ENCODE data around the gene ARL6IP1.
"Not testable (repeated sequence)": the region's sequence is repeated elsewhere in the genome, so short reads cannot be mapped to it uniquely, and the experiment has no call there.

Gene ARL6IP1

DNA sequence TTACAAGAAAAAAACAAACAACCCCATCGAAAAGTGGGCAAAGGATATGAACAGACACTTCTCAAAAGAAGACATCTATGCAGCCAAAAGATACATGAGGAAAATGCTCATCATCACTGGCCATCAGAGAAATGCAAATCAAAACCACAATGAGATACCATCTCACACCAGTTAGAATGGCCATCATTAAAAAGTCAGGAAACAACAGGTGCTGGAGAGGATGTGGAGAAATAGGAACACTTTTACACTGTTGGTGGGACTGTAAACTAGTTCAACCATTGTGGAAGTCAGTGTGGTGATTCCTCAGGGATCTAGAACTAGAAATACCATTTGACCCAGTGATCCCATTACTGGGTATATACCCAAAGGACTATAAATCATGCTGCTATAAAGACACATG lies 23.7 kb downstream of the ARL6IP1 start:
- H3K27ac ChIP-seq (ENCODE audit: poor library complexity, severe bottlenecking); H3K27me3 ChIP-seq (ENCODE audit: insufficient read depth, poor library complexity, severe bottlenecking); H3K4me1 ChIP-seq (ENCODE audit: insufficient read depth, poor library complexity, severe bottlenecking); H3K4me3 ChIP-seq (ENCODE audit: severe bottlenecking); H3K36me3 ChIP-seq (ENCODE audit: low read depth); H3K9me3 ChIP-seq (ENCODE audit: severe bottlenecking); ATAC-seq (ENCODE audit: low read depth); DNase-seq (ENCODE audit: low spot score): not testable (repeated sequence)

DNA sequence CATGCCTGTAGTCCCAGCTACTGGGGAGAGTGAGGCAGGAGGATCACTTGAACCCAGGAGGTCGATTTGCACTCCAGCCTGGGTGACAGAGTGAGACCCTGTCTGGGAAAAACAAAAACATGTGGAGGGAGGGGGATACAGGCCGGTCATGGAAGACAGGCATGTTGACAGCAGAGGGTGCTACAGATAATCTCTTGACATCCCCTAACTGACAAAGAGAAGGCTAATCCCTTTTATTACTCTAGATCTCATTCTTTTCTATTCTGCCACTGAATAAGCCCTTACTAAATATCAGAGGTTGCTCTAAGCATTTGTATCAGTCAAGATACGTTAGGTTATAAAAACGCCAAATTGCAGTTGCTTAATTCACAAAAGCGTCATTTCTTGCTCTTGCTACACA lies 25.0 kb downstream of the ARL6IP1 start:
- DNase-seq (ENCODE audit: low spot score); ATAC-seq (ENCODE audit: low read depth): not testable (repeated sequence)

DNA sequence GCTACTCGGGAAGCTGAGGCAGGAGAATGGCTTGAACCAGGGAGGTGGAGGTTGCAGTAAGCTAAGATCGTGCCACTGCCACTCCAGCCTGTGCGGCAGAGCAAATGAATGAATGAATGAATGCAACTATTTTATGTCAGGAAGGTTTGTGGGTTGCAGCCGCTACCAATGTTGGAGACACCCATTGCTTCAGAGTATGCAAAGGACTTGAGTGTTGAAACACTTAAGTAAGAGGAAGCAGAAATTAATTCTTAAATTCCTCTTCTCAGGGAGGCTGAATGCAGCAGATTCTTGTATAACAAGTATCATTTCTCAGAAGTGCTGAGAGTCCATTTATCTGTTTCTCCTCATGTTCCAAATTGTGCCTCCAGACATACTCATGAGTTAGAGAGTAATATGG lies 26.7 kb downstream of the ARL6IP1 start:
- H3K36me3 ChIP-seq (ENCODE audit: low read depth); H3K4me1 ChIP-seq (ENCODE audit: insufficient read depth, poor library complexity, severe bottlenecking); ATAC-seq (ENCODE audit: low read depth); DNase-seq (ENCODE audit: low spot score); H3K27me3 ChIP-seq (ENCODE audit: insufficient read depth, poor library complexity, severe bottlenecking); H3K27ac ChIP-seq (ENCODE audit: poor library complexity, severe bottlenecking); H3K4me3 ChIP-seq (ENCODE audit: severe bottlenecking); H3K9me3 ChIP-seq (ENCODE audit: severe bottlenecking): not testable (repeated sequence)

More for the DNA sequence above, 25.0 kb downstream of the ARL6IP1 start:
- not testable (repeated sequence) for H3K27me3 ChIP-seq (ENCODE audit: insufficient read depth, poor library complexity, severe bottlenecking); H3K27ac ChIP-seq (ENCODE audit: poor library complexity, severe bottlenecking); H3K36me3 ChIP-seq (ENCODE audit: low read depth); H3K9me3 ChIP-seq (ENCODE audit: severe bottlenecking); H3K4me3 ChIP-seq (ENCODE audit: severe bottlenecking); H3K4me1 ChIP-seq (ENCODE audit: insufficient read depth, poor library complexity, severe bottlenecking)

DNA sequence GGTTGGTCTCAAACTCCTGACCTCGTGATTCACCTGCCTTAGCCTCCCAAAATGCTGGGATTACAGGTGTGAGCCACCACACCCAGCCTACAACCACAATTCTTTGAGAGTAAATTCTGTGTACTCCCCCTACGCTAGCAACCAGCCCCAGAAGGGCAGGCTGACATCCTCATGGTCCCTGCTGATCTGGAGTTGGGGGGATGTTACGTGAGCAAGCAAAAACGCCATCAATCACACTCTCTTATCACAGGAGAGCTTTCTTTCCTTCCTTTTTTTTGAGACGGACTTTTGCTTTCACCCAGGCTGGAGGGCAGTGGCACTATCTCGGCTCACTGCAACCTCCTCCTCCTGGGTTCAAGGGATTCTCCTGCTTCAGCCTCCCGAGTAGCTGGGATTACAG lies 29.2 kb downstream of the ARL6IP1 start:
- H3K4me3 ChIP-seq (ENCODE audit: severe bottlenecking); H3K9me3 ChIP-seq (ENCODE audit: severe bottlenecking); ATAC-seq (ENCODE audit: low read depth); H3K27me3 ChIP-seq (ENCODE audit: insufficient read depth, poor library complexity, severe bottlenecking); DNase-seq (ENCODE audit: low spot score); H3K36me3 ChIP-seq (ENCODE audit: low read depth); H3K4me1 ChIP-seq (ENCODE audit: insufficient read depth, poor library complexity, severe bottlenecking); H3K27ac ChIP-seq (ENCODE audit: poor library complexity, severe bottlenecking): not testable (repeated sequence)

DNA sequence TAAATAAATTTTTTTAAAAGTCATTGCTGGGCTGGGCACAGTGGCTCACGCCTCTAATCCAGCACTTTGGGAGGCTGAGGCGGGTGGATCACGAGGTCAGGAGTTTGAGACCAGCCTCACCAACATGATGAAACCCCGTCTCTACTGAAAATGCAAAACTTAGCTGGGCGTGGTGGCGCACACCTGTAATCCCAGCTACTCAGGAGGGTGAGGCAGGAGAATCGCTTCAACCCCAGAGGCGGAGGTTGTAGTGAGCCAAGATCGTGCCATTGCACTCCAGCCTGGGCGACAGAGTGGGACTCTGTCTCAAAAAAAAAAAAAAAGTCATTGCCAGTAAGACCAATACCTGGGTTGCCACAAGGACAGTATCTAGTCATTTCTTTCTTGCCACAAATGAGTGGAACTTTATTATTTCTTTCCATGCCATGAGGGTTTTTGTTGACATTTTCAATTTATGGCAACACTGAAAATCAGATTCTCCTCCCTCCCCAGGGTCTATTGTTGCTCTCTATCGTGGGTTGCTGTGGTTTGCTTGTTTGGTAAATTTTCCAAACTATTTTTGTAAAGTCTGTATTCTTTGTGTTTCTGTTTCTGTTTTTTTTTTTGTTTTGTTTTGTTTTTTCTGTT lies 30.9 kb downstream of the ARL6IP1 start:
- not testable (repeated sequence) for H3K36me3 ChIP-seq (ENCODE audit: low read depth); DNase-seq (ENCODE audit: low spot score)

DNA sequence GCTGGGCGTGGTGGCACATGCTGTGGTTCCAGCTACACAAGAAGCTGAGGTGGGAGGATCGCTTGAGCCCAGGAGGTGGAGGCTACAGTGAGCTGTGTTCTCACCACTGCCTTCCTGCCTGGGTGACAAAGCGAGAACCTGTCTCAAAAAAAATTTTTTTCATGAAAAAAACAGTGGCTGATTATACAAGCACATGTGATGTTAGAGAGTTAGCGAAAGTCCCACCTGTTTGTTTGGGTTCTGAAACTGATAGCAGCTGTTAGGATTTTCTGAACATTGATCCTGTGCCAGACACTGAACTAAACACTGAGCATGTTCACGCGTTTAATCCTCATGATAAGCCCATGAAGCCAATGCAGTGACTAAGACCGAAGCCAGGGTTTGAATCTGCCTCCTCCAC lies 34.1 kb downstream of the ARL6IP1 start:
- not testable (repeated sequence) for DNase-seq (ENCODE audit: low spot score); ATAC-seq (ENCODE audit: low read depth); H3K9me3 ChIP-seq (ENCODE audit: severe bottlenecking)

More for the DNA sequence above, 30.9 kb downstream of the ARL6IP1 start:
- H3K9me3 ChIP-seq (ENCODE audit: severe bottlenecking); H3K27ac ChIP-seq (ENCODE audit: poor library complexity, severe bottlenecking); ATAC-seq (ENCODE audit: low read depth); H3K4me3 ChIP-seq (ENCODE audit: severe bottlenecking); H3K4me1 ChIP-seq (ENCODE audit: insufficient read depth, poor library complexity, severe bottlenecking); H3K27me3 ChIP-seq (ENCODE audit: insufficient read depth, poor library complexity, severe bottlenecking): not testable (repeated sequence)

DNA sequence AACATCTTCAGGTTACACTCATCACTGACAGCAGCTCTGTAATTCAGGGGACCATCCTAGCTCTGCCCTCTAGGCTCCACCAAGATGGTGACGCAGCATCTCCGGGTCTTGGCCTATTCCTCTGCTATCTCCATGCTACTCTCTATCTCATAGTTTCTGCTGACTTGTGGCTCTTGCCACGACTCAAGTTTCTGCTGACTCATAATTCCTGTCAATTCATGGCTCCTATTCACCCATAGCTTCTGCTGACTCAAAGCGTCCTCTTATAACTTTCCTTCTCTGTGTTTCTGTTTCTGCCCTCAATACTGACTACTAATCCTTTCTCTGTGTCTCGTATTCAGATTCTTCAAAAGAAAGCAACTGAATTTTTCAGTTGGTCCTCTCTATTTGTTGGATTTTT lies 38.6 kb downstream of the ARL6IP1 start:
- not testable (repeated sequence) for DNase-seq (ENCODE audit: low spot score); H3K4me3 ChIP-seq (ENCODE audit: severe bottlenecking); H3K27ac ChIP-seq (ENCODE audit: poor library complexity, severe bottlenecking); H3K36me3 ChIP-seq (ENCODE audit: low read depth); H3K4me1 ChIP-seq (ENCODE audit: insufficient read depth, poor library complexity, severe bottlenecking); H3K27me3 ChIP-seq (ENCODE audit: insufficient read depth, poor library complexity, severe bottlenecking); H3K9me3 ChIP-seq (ENCODE audit: severe bottlenecking)
- ATAC-seq (ENCODE audit: low read depth) = peak; percentile 31

More for the DNA sequence above, 34.1 kb downstream of the ARL6IP1 start:
- not testable (repeated sequence) for H3K4me1 ChIP-seq (ENCODE audit: insufficient read depth, poor library complexity, severe bottlenecking); H3K36me3 ChIP-seq (ENCODE audit: low read depth); H3K4me3 ChIP-seq (ENCODE audit: severe bottlenecking); H3K27me3 ChIP-seq (ENCODE audit: insufficient read depth, poor library complexity, severe bottlenecking); H3K27ac ChIP-seq (ENCODE audit: poor library complexity, severe bottlenecking)

DNA sequence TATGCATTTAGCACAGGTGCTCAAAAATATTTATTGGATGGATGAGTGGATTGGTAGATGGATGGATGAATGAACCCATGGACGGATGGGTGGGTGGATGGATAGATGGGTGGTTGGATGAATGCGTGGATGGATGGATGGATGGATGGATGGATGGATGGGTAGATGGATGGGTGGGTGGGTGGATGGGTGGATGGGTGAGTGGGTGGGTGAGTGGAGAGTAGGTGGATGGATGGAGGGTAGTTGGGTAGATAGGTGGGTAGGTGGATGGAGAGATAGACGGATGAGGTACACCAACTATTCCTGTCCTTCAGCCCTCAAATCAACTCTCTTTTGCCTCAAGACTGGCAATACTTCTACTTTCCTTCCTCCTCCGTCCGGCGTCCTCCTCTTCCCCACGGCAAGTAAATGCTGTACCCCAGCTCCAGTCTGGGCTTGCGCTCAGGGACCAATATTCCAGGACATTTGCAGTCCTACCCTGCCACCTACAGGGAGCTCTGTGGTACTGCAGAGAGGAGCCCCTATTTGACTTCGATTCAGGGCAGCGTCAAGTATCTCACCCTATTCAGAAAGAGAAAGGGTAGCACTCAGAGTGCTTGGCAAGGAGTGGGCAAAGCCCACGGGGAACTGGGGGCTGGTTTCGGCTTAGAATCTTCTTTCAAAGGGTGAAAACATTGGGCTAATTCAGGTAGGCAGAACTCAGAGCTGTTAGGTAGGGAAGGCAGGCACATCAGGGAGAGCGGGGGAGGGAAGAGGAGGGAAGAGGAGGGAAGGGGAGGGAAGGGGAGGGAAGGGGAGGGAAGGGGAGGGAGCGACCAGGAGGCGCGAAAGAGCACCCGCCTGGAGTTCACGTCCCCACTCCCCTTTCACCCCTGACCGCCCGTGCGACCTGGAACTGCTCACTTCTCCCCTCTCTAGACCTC lies 41.5 kb downstream of the ARL6IP1 start:
- peak; percentile 89 for ATAC-seq (ENCODE audit: low read depth)
- H3K27me3 ChIP-seq (ENCODE audit: insufficient read depth, poor library complexity, severe bottlenecking); H3K4me1 ChIP-seq (ENCODE audit: insufficient read depth, poor library complexity, severe bottlenecking); H3K36me3 ChIP-seq (ENCODE audit: low read depth); H3K4me3 ChIP-seq (ENCODE audit: severe bottlenecking); H3K9me3 ChIP-seq (ENCODE audit: severe bottlenecking); H3K27ac ChIP-seq (ENCODE audit: poor library complexity, severe bottlenecking); DNase-seq (ENCODE audit: low spot score): not testable (repeated sequence)
- TF ChIP-seq, protein P1, sequence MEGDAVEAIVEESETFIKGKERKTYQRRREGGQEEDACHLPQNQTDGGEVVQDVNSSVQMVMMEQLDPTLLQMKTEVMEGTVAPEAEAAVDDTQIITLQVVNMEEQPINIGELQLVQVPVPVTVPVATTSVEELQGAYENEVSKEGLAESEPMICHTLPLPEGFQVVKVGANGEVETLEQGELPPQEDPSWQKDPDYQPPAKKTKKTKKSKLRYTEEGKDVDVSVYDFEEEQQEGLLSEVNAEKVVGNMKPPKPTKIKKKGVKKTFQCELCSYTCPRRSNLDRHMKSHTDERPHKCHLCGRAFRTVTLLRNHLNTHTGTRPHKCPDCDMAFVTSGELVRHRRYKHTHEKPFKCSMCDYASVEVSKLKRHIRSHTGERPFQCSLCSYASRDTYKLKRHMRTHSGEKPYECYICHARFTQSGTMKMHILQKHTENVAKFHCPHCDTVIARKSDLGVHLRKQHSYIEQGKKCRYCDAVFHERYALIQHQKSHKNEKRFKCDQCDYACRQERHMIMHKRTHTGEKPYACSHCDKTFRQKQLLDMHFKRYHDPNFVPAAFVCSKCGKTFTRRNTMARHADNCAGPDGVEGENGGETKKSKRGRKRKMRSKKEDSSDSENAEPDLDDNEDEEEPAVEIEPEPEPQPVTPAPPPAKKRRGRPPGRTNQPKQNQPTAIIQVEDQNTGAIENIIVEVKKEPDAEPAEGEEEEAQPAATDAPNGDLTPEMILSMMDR (IDR thresholded peaks at IDR 0.05; ENCODE audit: poor library complexity, severe bottlenecking) = peak; percentile 36

DNA sequence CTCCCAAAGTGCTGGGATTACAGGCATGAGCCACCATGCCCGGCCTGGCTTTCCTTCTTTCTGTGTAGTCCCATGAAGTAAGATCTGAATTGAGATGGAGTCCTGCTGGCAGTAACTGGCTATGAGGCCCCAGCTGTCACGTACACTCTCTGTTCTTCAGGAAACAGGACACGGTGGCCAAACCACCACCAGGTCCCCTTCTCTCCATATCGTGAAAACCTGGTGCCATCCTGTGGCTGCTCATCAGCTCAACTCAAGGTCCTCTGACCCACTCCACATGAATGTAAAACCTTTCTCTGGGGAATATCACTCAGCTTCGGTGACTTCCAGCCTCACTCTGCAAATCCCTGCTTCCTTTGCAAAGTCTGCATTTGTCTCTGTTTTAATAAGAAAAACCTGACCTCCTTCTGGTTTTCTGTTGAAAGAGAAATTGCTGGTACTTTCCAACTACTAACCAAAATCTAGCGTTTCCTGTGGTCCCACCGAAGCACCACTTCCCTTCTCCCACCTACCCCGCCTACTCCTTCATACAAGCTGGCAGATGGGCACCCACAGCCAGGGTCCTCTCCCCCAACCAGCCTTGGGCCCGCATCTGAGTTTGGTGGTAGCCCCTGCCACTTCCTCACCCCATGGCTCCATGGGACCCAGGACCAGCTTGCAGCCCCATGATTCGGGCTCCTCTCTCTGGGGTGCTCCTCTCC lies 43.2 kb downstream of the ARL6IP1 start:
- not testable (repeated sequence) for H3K36me3 ChIP-seq (ENCODE audit: low read depth); H3K4me1 ChIP-seq (ENCODE audit: insufficient read depth, poor library complexity, severe bottlenecking); ATAC-seq (ENCODE audit: low read depth); DNase-seq (ENCODE audit: low spot score); H3K27me3 ChIP-seq (ENCODE audit: insufficient read depth, poor library complexity, severe bottlenecking); H3K27ac ChIP-seq (ENCODE audit: poor library complexity, severe bottlenecking); H3K4me3 ChIP-seq (ENCODE audit: severe bottlenecking); H3K9me3 ChIP-seq (ENCODE audit: severe bottlenecking)

DNA sequence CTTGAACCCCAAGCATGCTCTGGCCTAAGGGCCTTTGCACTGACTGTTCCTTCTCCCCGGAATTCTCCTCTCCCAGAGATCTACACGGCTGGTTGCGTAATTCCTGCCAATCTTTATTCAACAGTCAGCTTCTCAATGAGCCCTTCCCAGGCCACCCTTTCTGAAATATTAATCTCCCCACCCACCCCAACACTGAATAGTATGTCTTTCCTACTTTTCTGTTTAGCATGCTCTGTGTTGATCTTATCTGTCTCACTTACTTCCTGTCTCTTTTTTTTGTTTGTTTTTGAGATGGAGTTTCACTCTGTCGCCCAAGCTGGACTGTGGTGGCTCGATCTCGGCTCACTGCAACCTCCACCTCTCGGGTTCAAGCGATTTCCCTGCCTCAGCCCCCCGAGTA lies 44.7 kb downstream of the ARL6IP1 start:
- not testable (repeated sequence) for H3K4me1 ChIP-seq (ENCODE audit: insufficient read depth, poor library complexity, severe bottlenecking); H3K27ac ChIP-seq (ENCODE audit: poor library complexity, severe bottlenecking); H3K9me3 ChIP-seq (ENCODE audit: severe bottlenecking); DNase-seq (ENCODE audit: low spot score); H3K27me3 ChIP-seq (ENCODE audit: insufficient read depth, poor library complexity, severe bottlenecking); H3K36me3 ChIP-seq (ENCODE audit: low read depth); ATAC-seq (ENCODE audit: low read depth); H3K4me3 ChIP-seq (ENCODE audit: severe bottlenecking)
